IMR-90 (cell line): ENCODE data around the gene TNNI2. TPM values are rescaled to one million over a fixed set of nuclear protein-coding genes. Genes with fewer than 3 reads are reported as not detected.

Experiments
- ELK1 ChIP-seq: fragments of 150-350 bp; IDR thresholded peaks from 2 replicates; pipeline ENCODE4 v1.6.1; 2016; ENCODE audit warnings: low read depth, mild to moderate bottlenecking, low read length, moderate library complexity, borderline replicate concordance
- MAFK ChIP-seq: IDR thresholded peaks from 2 replicates; pipeline ENCODE4 v1.6.1; 2012; ENCODE audit warnings: low read depth, low read length, improper control_type of control experiment
- NFE2L2 ChIP-seq: fragments of 150-350 bp; IDR thresholded peaks from 2 replicates; pipeline ENCODE4 v1.6.1; 2016; ENCODE audit warnings: low read depth, mild to moderate bottlenecking, low read length
- POLR2A ChIP-seq: IDR thresholded peaks from 2 replicates; pipeline ENCODE4 v1.6.1; 2012; ENCODE audit warnings: mild to moderate bottlenecking, low read depth, low read length
- RCOR1 ChIP-seq: IDR thresholded peaks from 2 replicates; pipeline ENCODE4 v1.6.1; 2012; ENCODE audit warnings: mild to moderate bottlenecking, low read length, improper control_type of control experiment; ENCODE audit not compliant: insufficient replicate concordance
- SMC3 ChIP-seq: fragments of 150-350 bp; IDR thresholded peaks from 2 replicates; pipeline ENCODE4 v1.6.1; 2016; ENCODE audit warnings: low read depth, mild to moderate bottlenecking, antibody characterized with exemption, low read length, moderate library complexity
- polyA plus RNA-seq, 3 experiments: library from polyadenylated mRNA; depleted of rRNA; stranded (reverse); fragments of >200 nt; gene quantifications; 2 replicates each; pipeline ENCODE4 v1.2.3, GENCODE V29; 2012; ENCODE audit warnings: low replicate concordance in 1 of 3
- total RNA-seq: library from RNA; depleted of rRNA; stranded (reverse); fragments of >200 nt; gene quantifications from 2 replicates; pipeline ENCODE4 v1.2.3, GENCODE V29; 2012

Gene TNNI2
- total and polyA plus RNA-seq, 2 of the 4 experiments (the other 2 are of a cell fraction) = not detected

DNA sequence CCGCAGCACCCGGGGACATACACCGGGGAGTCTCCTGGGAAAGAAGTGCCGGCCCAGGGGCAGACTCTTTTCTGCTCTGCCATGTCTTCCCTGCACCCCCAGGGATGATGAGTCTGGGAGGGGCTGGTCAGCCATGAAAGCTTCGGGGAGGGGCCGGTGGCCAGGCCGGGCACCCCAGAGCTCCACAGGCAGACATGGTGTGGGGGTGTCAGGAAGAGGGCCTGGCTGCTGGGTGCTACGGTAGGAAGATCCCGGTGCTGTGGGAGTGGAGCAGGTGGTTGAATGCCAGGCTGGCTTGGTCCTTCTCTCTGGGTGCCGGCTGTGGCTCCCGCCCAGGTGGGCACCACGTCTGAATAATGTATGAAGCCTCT, 31.5 kb downstream of the TNNI2 start (continued):
- TF ChIP-seq ELK1 = no peak
- TF ChIP-seq SMC3 = no peak
- no peak for TF ChIP-seq MAFK
- TF ChIP-seq POLR2A = no peak
- no peak for TF ChIP-seq RCOR1
- TF ChIP-seq NFE2L2 = no peak
